LHCN-M2 (cell line): ENCODE results near the gene PPY. TPM values are rescaled to one million over a fixed set of nuclear protein-coding genes. Genes with fewer than 3 reads are reported as not detected.
"Not testable (repeated sequence)": the region's sequence is repeated elsewhere in the genome, so short reads cannot be mapped to it uniquely, and the experiment has no call there.

Experiments
- DNase-seq: peaks from one replicate; pipeline ENCODE4 v3.0.0-alpha.2; 2012; ENCODE audit warnings: low read depth
- total RNA-seq: library from RNA; depleted of rRNA; stranded (reverse); fragments of >200 nt; gene quantifications from 2 replicates; pipeline ENCODE4 v1.2.3, GENCODE V29; 2014; rRNA removed

PPY gene
- total RNA-seq, 1 experiment from 2014 or later, result not detected

DNA sequence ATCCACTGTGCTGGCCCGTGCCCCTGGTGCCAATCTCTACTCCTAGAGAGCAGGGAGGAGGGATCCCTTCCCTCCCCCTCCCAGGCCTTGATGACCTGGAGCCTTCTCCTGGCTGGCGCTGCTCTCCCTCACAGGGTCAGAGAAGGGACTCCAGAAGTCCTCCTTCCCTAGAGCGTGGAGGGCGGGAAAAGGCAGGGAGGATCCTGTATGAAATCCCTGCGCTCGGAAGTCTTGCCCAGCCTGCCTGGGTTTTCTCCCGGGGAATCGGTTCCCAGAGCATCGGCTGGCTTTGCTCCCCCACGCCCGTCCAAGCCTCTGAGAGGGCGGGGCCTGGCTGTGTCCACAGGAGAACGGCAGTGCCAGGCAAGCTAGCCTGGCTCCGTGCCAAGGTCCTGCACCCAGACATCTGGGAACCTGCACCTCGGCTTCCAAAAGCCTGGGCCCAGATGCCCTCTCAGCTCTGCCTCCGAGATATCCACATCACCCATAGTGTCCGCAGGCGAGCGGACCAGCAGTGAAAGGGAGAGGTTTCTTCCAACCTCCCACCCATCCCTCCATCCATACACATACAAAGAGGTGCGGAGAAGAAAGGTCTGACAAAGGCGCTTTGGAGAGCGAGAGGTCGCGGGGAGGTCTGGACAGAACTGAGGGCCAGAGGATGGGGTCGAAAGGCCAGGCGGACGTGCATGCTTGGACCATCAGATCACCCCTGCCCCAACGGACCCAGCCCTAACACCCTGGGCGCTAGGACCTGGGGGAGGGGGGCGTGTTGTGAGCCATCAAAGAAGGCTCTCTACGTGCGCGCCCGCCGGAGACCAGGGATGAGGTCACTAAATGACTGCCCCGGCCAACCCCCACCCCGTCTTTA is 36.1 kb downstream of the PPY start:
- DNase-seq, result peak; percentile 53

DNA sequence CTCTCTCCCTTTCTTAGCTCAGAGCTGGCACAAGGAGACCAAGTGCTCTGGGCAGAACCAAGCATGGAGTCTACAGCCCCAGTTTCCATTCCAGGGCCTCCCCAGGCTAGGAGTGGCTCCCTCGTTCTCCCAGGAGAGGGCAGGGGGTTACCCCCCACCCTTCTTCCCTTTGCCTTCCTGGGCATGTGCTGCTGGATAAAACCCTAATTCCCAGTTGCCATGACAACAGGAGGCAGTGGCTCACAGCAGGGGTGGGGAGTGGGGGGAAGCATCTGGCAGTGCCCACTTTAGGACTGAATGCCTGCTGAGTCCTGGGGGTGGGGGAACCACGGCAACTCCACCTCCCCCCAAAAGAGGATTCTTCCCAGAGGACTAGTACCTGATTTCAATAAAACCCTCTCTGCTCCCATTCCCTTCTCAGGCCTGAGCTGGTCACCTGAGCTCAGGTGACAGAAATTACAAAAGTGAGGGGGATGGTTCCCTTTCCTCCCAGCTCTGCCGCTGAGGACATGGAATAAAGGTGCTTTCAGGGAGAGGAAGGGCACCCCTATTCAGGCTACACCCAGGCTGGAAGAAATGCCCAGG is 36.8 kb downstream of the PPY start:
- DNase-seq, result no peak

- DNase-seq, result no peak
These were observed 40.3 kb downstream of the PPY start for GRCh38 chr17:43901861-43902589.

DNA sequence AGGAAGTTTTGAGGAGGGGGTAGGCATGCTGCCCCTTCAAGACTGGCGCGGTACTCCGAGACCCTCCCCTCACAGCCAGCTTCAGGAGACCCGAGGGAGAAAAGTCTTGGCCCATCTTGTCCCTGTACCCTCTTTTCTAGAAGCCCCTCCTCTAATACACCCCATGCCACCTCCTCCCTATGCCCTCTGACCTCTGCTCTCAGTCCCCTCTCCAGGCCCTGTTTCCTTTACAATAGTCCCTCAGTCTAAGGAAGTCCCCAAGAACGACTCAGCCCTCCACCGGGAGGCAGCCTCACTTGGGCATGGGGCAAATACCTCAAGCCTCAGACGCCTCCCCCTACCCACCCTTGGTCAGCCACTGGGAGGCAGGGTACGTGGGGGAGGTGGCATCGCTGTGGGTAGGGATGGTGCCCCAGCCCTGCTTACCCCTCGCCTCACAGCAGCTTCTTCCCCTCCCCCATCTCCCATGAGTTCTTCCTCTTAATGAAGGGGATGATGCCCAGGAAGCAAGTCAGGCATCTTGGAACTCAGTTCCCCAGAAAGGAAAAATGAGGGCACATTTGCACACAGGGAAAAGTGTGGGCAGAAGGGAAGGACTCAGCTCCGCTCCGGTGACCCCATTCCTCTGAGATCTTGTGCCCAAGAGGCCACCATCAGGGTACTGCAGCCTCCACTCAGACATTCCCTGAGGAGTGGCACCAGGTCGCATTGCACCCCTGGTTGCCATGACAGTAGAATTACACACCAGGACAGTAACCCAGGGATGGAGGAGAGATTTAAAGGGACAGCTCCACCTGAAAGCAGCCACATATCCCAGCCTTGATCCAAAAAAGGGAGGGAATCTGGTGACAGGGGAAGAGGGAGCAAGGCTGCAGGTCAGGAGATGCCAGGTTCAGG is 41.2 kb downstream of the PPY start:
- no peak for DNase-seq

GRCh38 chr17:43900183-43900857 is 42.0 kb downstream of the PPY start:
- peak; percentile 71 for DNase-seq

DNA sequence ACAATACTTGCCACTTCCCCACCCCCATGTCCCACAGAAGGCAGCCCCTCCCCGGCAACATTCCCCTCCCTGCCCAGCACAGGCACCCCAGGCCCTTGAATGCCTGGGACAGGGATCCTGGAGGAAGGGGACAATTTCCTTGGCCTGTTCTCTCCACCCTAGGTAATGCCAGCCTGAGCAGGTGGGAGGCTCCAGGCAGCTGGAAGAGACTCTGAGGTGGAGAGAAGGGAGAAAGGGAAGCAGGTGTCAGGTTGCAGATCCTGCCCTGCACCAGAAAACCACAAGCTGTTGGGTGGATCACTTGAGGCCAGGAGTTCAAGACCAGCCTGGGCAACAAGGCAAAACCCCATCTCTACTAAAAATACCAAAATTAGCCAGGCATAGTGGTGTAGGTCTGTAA is 43.8 kb downstream of the PPY start:
- no peak for DNase-seq

GRCh38 chr17:43897831-43898230 is 44.4 kb downstream of the PPY start:
- DNase-seq, result no peak

- DNase-seq, result not testable (repeated sequence)
These were observed 47.8 kb downstream of the PPY start for GRCh38 chr17:43894494-43894893.

- DNase-seq, result no peak
These were observed 49.7 kb downstream of the PPY start for GRCh38 chr17:43892647-43892952.

- no peak for DNase-seq
These were observed 50.2 kb downstream of the PPY start for GRCh38 chr17:43891851-43892646.

Other genes starting within 250 kb of the PPY start
- not detected in 2 replicates for gene SOST, start 183.7 kb downstream of the PPY start, total RNA-seq
- gene DUSP3, start 163.5 kb downstream of the PPY start, total RNA-seq, result 55.6 and 59.8 TPM in 2 replicates
- gene CFAP97D1, start 162.0 kb downstream of the PPY start, total RNA-seq, result under 0.01 and 0.06 TPM in 2 replicates
- 4.1 and 6.7 TPM in 2 replicates for gene MPP3, start 109.3 kb downstream of the PPY start, total RNA-seq
- not detected in 2 replicates for gene CD300LG, start 95.3 kb downstream of the PPY start, total RNA-seq
- 3.4 and 11.3 TPM in 2 replicates for gene MPP2, start 34.9 kb downstream of the PPY start, total RNA-seq
- gene PYY, start 11.5 kb upstream of the PPY start, total RNA-seq, result not detected in 2 replicates
- 1.5 and 1.6 TPM in 2 replicates for gene NAGS, start 62.1 kb upstream of the PPY start, total RNA-seq
- 38.1 and 44.7 TPM in 2 replicates for gene TMEM101, start 72.5 kb upstream of the PPY start, total RNA-seq
- gene LSM12, start 124.2 kb upstream of the PPY start, total RNA-seq, result 47.0 and 51.9 TPM in 2 replicates
- gene G6PC3, start 128.3 kb upstream of the PPY start, total RNA-seq, result 59.8 and 67.2 TPM in 2 replicates
- gene HDAC5, start 181.2 kb upstream of the PPY start, total RNA-seq, result 292 and 318 TPM in 2 replicates
- 5.6 and 5.9 TPM in 2 replicates for gene HROB, start 199.5 kb upstream of the PPY start, total RNA-seq
- gene ASB16, start 228.2 kb upstream of the PPY start, total RNA-seq, result not detected in 2 replicates
- gene TMUB2, start 244.5 kb upstream of the PPY start, total RNA-seq, result 28.3 and 31.1 TPM in 2 replicates